ENCODE measurements around the gene GTF2F1. TPM values are rescaled to one million over a fixed set of nuclear protein-coding genes. Genes with fewer than 3 reads are reported as not detected.

GTF2F1 gene
- polyA plus RNA-seq, 1 of the 3 experiments (the other 2 are of a cell fraction) = 104 TPM

DNA sequence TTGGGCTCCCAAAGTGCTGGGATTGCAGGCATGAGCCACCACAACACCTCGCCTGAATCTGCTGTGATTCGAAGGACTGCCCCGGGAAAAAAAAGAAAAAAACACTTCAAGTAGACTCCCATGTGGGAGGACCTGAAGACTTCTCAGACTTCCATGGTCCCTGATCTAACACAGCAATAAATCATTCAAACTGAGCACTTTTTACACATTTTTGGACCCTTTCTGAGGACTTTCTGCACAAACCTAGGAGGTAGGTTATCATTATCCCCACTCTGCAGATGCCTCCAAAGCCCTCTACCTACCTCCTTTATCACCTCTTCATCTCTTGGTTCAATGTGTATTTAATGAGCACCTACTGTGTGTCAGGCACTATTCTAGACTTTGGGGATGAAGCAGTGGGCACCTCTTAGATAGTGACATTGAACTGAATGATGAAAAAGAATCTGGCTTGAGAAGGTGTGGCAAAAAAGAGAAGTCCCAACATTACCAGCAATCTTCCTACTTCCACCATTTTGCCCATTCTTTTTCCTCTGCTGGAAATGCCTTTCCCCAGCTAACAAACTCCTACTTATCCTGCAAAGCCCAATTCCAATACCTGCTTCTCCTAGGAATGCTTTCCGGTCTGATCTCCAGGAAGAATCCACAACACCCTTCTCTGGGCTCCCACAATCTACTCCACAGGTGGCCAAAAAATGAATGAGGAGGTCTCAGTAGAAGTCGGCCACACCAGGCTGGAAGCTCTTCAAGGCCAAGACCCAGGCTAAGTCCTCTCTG, 33.2 kb downstream of the GTF2F1 start:
- H3K9me2 ChIP-seq = no peaks in the 10 kb centered on the region
- ChIA-PET CTCF (interaction anchor here (0.5 to 2.0 kb wide), 2 partner anchors 11 to 141 kb away, joined by 3 to 8 read pairs; no protein-coding TSS in a partner anchor), POLR2A (interaction anchor here (1.6 kb wide), 1 partner anchor 15 kb away, joined by 3 read pairs; no protein-coding TSS in a partner anchor)
- TF ChIP-seq POLR2AphosphoS5 (IDR thresholded peaks at IDR 0.05; ENCODE audit: low read depth, low read length) (no peak), JUND (IDR thresholded peaks at IDR 0.05) (no peak), FOXJ3 (CRISPR knock-in tag; IDR thresholded peaks at IDR 0.05) (no peak), GABPA (IDR thresholded peaks at IDR 0.05; ENCODE audit: low read depth) (no peak), SIN3A (IDR thresholded peaks at IDR 0.05; ENCODE audit: borderline replicate concordance, low read depth, low read length) (no peak), SMC3 (IDR thresholded peaks at IDR 0.05; ENCODE audit: low read depth, low read length) (no peak), MXI1 (IDR thresholded peaks at IDR 0.05; ENCODE audit: low read depth, low read length) (no peak), YY1 (IDR thresholded peaks at IDR 0.05; ENCODE audit: low read depth) (no peak), RFX5 (IDR thresholded peaks at IDR 0.05; ENCODE audit: low read length) (no peak)
- TF ChIP-seq, protein P1, sequence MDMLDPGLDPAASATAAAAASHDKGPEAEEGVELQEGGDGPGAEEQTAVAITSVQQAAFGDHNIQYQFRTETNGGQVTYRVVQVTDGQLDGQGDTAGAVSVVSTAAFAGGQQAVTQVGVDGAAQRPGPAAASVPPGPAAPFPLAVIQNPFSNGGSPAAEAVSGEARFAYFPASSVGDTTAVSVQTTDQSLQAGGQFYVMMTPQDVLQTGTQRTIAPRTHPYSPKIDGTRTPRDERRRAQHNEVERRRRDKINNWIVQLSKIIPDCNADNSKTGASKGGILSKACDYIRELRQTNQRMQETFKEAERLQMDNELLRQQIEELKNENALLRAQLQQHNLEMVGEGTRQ (IDR thresholded peaks at IDR 0.05; ENCODE audit: borderline replicate concordance, low read depth, low read length) = no peak
- TF ChIP-seq, protein P2, sequence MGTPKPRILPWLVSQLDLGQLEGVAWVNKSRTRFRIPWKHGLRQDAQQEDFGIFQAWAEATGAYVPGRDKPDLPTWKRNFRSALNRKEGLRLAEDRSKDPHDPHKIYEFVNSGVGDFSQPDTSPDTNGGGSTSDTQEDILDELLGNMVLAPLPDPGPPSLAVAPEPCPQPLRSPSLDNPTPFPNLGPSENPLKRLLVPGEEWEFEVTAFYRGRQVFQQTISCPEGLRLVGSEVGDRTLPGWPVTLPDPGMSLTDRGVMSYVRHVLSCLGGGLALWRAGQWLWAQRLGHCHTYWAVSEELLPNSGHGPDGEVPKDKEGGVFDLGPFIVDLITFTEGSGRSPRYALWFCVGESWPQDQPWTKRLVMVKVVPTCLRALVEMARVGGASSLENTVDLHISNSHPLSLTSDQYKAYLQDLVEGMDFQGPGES (IDR thresholded peaks at IDR 0.05; ENCODE audit: low read depth, low read length) = no peak
- TF ChIP-seq, protein P3, sequence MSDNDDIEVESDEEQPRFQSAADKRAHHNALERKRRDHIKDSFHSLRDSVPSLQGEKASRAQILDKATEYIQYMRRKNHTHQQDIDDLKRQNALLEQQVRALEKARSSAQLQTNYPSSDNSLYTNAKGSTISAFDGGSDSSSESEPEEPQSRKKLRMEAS (IDR thresholded peaks at IDR 0.05; ENCODE audit: low read depth) = no peak
- H4K20me1 ChIP-seq (ENCODE audit: insufficient read depth) = no peaks in the 10 kb centered on the region
- no peak overlapping the region for H3K4me2 ChIP-seq
- H3K4me1 ChIP-seq (ENCODE audit: control insufficient read depth in 1 of 2, insufficient read depth in 2 of 2, low read depth in 1 of 2, low read length in 1 of 2) = peaks cover 4 to 8% of the 10 kb centered on the region in 2 experiments; a peak in 1 of 4 replicates
- no peaks in the 10 kb centered on the region for H3K9me3 ChIP-seq
- no peak overlapping the region for H3K4me3 ChIP-seq (ENCODE audit: low read depth in 2 of 2, low read length in 1 of 2)
- H3F3A ChIP-seq (replicated peaks; ENCODE audit: insufficient read depth) = no peaks in the 10 kb centered on the region
- H3K79me2 ChIP-seq (ENCODE audit: insufficient read depth) = peaks cover 26% of the 10 kb centered on the region
- H3K36me3 ChIP-seq (replicated peaks in 1 of 2; ENCODE audit: control insufficient read depth in 1 of 2, insufficient read depth in 2 of 2, low read length in 1 of 2) = peaks cover 0 to 3% of the 10 kb centered on the region in 2 experiments
- H2AFZ ChIP-seq (ENCODE audit: low read depth) = no peak overlapping the region
- no peak overlapping the region for H3K27ac ChIP-seq (ENCODE audit: low read depth in 2 of 2, low read length in 1 of 2)
- H3K27me3 ChIP-seq (ENCODE audit: insufficient read depth) = no peaks in the 10 kb centered on the region
- WGBS (ENCODE audit: low lambda C conversion rate) = 83% methylated on average over 5 of the region's 5 CpGs
- H3K9ac ChIP-seq = no peak overlapping the region
- DNase-seq = no peak

DNA sequence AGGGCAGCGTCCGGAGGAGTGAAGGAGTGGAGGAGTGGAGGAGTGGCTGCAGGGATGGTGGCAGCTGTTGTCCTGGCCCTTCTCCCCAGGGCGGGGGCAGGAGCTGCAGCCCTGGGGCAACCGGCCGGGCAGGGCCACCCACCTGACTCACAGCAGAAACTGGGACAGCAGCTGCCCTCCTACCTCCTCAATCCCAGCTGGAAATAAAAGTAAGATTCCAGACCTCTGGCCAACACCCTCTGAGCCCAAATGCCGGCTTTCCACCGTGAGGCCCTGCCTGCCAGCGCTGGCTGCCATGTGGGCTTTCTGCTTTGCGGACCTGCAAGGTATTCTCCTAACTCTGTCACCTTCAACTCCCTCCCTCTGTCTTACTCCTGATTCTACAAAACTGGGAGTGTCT, 35.0 kb downstream of the GTF2F1 start:
- Histone ChIP-seq H2AFZ (ENCODE audit: low read depth) (no peak overlapping the region), H3K4me2 (no peak overlapping the region), H3K4me3 (ENCODE audit: low read depth in 2 of 2, low read length in 1 of 2) (no peak overlapping the region), H3K9me2 (no peaks in the 10 kb centered on the region), H3K79me2 (ENCODE audit: insufficient read depth) (peaks cover 20% of the 10 kb centered on the region), H3K9ac (no peak overlapping the region), H3K27ac (ENCODE audit: low read depth in 2 of 2, low read length in 1 of 2) (no peak overlapping the region), H4K20me1 (ENCODE audit: insufficient read depth) (no peaks in the 10 kb centered on the region), H3K4me1 (ENCODE audit: control insufficient read depth in 1 of 2, insufficient read depth in 2 of 2, low read depth in 1 of 2, low read length in 1 of 2) (peaks cover 4 to 7% of the 10 kb centered on the region in 2 experiments; a peak in 1 of 4 replicates), H3K9me3 (no peaks in the 10 kb centered on the region), H3K36me3 (replicated peaks in 1 of 2; ENCODE audit: control insufficient read depth in 1 of 2, insufficient read depth in 2 of 2, low read length in 1 of 2) (no peaks in the 10 kb centered on the region), H3F3A (replicated peaks; ENCODE audit: insufficient read depth) (no peaks in the 10 kb centered on the region), H3K27me3 (ENCODE audit: insufficient read depth) (no peaks in the 10 kb centered on the region)
- CTCF ChIA-PET = interaction anchor here (1.6 kb wide), 1 partner anchor 158 kb away, joined by 4 read pairs; no protein-coding TSS in a partner anchor
- POLR2A ChIA-PET = no interaction called here
- no peak for TF ChIP-seq MEF2A (IDR thresholded peaks at IDR 0.05; ENCODE audit: borderline replicate concordance, low read depth)
- TF ChIP-seq FOXJ3 (CRISPR knock-in tag; IDR thresholded peaks at IDR 0.05) = no peak
- TF ChIP-seq TAF1 (IDR thresholded peaks at IDR 0.05; ENCODE audit: borderline replicate concordance, low read depth, low read length) = no peak
- no peak for TF ChIP-seq RFX5 (IDR thresholded peaks at IDR 0.05; ENCODE audit: low read length)
- TF ChIP-seq, protein P1 (IDR thresholded peaks at IDR 0.05; ENCODE audit: borderline replicate concordance, low read depth, low read length) = no peak
- TF ChIP-seq RXRA (IDR thresholded peaks at IDR 0.05; ENCODE audit: borderline replicate concordance, low read depth) = no peak
- TF ChIP-seq, protein P4, sequence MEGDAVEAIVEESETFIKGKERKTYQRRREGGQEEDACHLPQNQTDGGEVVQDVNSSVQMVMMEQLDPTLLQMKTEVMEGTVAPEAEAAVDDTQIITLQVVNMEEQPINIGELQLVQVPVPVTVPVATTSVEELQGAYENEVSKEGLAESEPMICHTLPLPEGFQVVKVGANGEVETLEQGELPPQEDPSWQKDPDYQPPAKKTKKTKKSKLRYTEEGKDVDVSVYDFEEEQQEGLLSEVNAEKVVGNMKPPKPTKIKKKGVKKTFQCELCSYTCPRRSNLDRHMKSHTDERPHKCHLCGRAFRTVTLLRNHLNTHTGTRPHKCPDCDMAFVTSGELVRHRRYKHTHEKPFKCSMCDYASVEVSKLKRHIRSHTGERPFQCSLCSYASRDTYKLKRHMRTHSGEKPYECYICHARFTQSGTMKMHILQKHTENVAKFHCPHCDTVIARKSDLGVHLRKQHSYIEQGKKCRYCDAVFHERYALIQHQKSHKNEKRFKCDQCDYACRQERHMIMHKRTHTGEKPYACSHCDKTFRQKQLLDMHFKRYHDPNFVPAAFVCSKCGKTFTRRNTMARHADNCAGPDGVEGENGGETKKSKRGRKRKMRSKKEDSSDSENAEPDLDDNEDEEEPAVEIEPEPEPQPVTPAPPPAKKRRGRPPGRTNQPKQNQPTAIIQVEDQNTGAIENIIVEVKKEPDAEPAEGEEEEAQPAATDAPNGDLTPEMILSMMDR (IDR thresholded peaks at IDR 0.05) = no peak
- TF ChIP-seq GATA2 (CRISPR knock-in tag; IDR thresholded peaks at IDR 0.05) = no peak
- TF ChIP-seq, protein P2 (IDR thresholded peaks at IDR 0.05; ENCODE audit: low read depth, low read length) = no peak
- TF ChIP-seq EP300 (IDR thresholded peaks at IDR 0.05; ENCODE audit: borderline replicate concordance in 1 of 2, low read depth in 1 of 2, low read length in 1 of 2) = no peak
- DNase-seq = no peak
- WGBS (ENCODE audit: low lambda C conversion rate) = 68% methylated on average over 6 of the region's 9 CpGs
